Astrocyte (in vitro differentiated cells and primary cell): ENCODE measurements around the gene USP33. TPM values are rescaled to one million over a fixed set of nuclear protein-coding genes. Genes with fewer than 3 reads are reported as not detected.

Experiments used
- DNase-seq: peaks from one replicate; pipeline ENCODE4 v3.0.0-alpha.2; 2010; ENCODE audit warnings: low read depth
- FAIRE-seq: peaks from 2 replicates; lab custom pipeline; 2011; peaks lifted over from hg19 to GRCh38; lab: Jason Lieb, UNC
- H2AFZ ChIP-seq: 2 replicates; pipeline ENCODE4 v1.6.0; 2012; ENCODE audit warnings: low read depth, low read length, inconsistent platforms
- H3K27ac ChIP-seq: 2 replicates; pipeline ENCODE4 v1.5.1; 2011; ENCODE audit warnings: low read depth, low read length, inconsistent platforms
- H3K27me3 ChIP-seq: 2 replicates; pipeline ENCODE4 v1.6.0; 2011; ENCODE audit warnings: low read length, inconsistent platforms; ENCODE audit not compliant: insufficient read depth
- H3K36me3 ChIP-seq: 2 replicates; pipeline ENCODE4 v1.5.1; 2011; ENCODE audit warnings: low read length, inconsistent platforms; ENCODE audit not compliant: insufficient read depth
- H3K4me1 ChIP-seq: 2 replicates; pipeline ENCODE4 v1.5.1; 2011; ENCODE audit warnings: low read length, inconsistent platforms; ENCODE audit not compliant: insufficient read depth
- H3K4me2 ChIP-seq: 2 replicates; pipeline ENCODE4 v1.6.0; 2012; ENCODE audit warnings: low read length, inconsistent platforms
- H3K4me3 ChIP-seq: 2 replicates; pipeline ENCODE4 v1.5.1; 2011; ENCODE audit warnings: low read depth, mild to moderate bottlenecking, low read length, inconsistent platforms; ENCODE audit not compliant: insufficient read depth
- H3K79me2 ChIP-seq: 2 replicates; pipeline ENCODE4 v1.6.0; 2012; ENCODE audit warnings: mild to moderate bottlenecking, low read length, inconsistent platforms; ENCODE audit not compliant: insufficient read depth
- H3K9ac ChIP-seq: 2 replicates; pipeline ENCODE4 v1.6.0; 2012; ENCODE audit warnings: mild to moderate bottlenecking, low read length, inconsistent platforms
- H3K9me3 ChIP-seq: 2 replicates; pipeline ENCODE4 v1.5.1; 2012; ENCODE audit warnings: low read depth, mild to moderate bottlenecking, low read length, inconsistent platforms; ENCODE audit not compliant: insufficient read depth
- H4K20me1 ChIP-seq: 2 replicates; pipeline ENCODE4 v1.6.0; 2012; ENCODE audit warnings: low read length, inconsistent platforms; ENCODE audit not compliant: insufficient read depth
- H3K27ac Mint-ChIP-seq: one replicate; pipeline ENCODE4 v1.8.0; 2021; ENCODE audit warnings: mild to moderate bottlenecking, mixed read lengths; ENCODE audit not compliant: unreplicated experiment
- H3K27me3 Mint-ChIP-seq: one replicate; pipeline ENCODE4 v1.8.0; 2021; ENCODE audit warnings: low read depth, mixed read lengths; ENCODE audit not compliant: unreplicated experiment
- H3K36me3 Mint-ChIP-seq: one replicate; pipeline ENCODE4 v1.8.0; 2021; ENCODE audit warnings: low read depth, mixed read lengths; ENCODE audit not compliant: unreplicated experiment
- H3K4me1 Mint-ChIP-seq: one replicate; pipeline ENCODE4 v1.8.0; 2021; ENCODE audit warnings: low read depth, mixed read lengths; ENCODE audit not compliant: unreplicated experiment
- H3K4me3 Mint-ChIP-seq: one replicate; pipeline ENCODE4 v1.8.0; 2021; ENCODE audit warnings: mild to moderate bottlenecking, moderate library complexity, mixed read lengths; ENCODE audit not compliant: unreplicated experiment
- H3K9me3 Mint-ChIP-seq: one replicate; pipeline ENCODE4 v1.8.0; 2021; ENCODE audit warnings: mild to moderate bottlenecking, mixed read lengths; ENCODE audit not compliant: unreplicated experiment
- CTCF ChIP-seq: IDR thresholded peaks from 2 replicates; pipeline ENCODE4 v1.5.1; 2011; ENCODE audit warnings: low read depth, mild to moderate bottlenecking, inconsistent platforms, low read length, moderate library complexity; ENCODE audit not compliant: insufficient read depth
- EZH2 ChIP-seq: IDR thresholded peaks from 2 replicates; pipeline ENCODE4 v1.6.1; 2012; ENCODE audit warnings: mild to moderate bottlenecking, low read length, inconsistent platforms; ENCODE audit not compliant: insufficient read depth
- total RNA-seq: library from RNA; stranded (reverse); gene quantifications from 2 replicates; pipeline ENCODE4 v1.2.1, GENCODE V29; 2021

The USP33 gene
- total RNA-seq, 1 donor from 2014 or later = 46.4 TPM

GRCh38 chr1:77781683-77782082, 22.0 kb upstream of the USP33 start:
- H3K27me3 Mint-ChIP-seq = no peaks in the 10 kb centered on the region
- Histone ChIP-seq H3K36me3 (peaks cover 9% of the 10 kb centered on the region), H3K9me3 (no peaks in the 10 kb centered on the region), H2AFZ (no peak overlapping the region), H3K79me2 (peaks cover 49% of the 10 kb centered on the region), H4K20me1 (peaks cover 9% of the 10 kb centered on the region), H3K4me2 (peak overlapping the region; percentile 25), H3K4me3 (no peak overlapping the region), H3K27ac (no peak overlapping the region), H3K27me3 (no peaks in the 10 kb centered on the region), H3K9ac (no peak overlapping the region), H3K4me1 (no peaks in the 10 kb centered on the region)
- DNase-seq (no peak), FAIRE-seq (no peak)
- H3K27ac Mint-ChIP-seq = no peak overlapping the region
- H3K36me3 Mint-ChIP-seq = peaks cover 21% of the 10 kb centered on the region
- H3K4me1 Mint-ChIP-seq = peaks cover 6% of the 10 kb centered on the region
- H3K9me3 Mint-ChIP-seq = no peaks in the 10 kb centered on the region
- TF ChIP-seq CTCF = no peak
- no peak for TF ChIP-seq EZH2
- no peak overlapping the region for H3K4me3 Mint-ChIP-seq

- H3K4me2 ChIP-seq = peak within 1 kb of the TSS; percentile 93
- FAIRE-seq = no peak
- peak within 1 kb of the TSS; percentile 97 for H2AFZ ChIP-seq
- H3K36me3 ChIP-seq = peaks cover 6% of the 10 kb centered on the region
- H3K9ac ChIP-seq = peak within 1 kb of the TSS; percentile 92
- peak; percentile 77 for DNase-seq
- Mint-ChIP-seq H3K4me1 (peaks cover 7% of the 10 kb centered on the region), H3K27ac (peak within 1 kb of the TSS; percentile 59), H3K9me3 (peaks cover 1% of the 10 kb centered on the region), H3K36me3 (peaks cover 3% of the 10 kb centered on the region), H3K4me3 (peak within 1 kb of the TSS; percentile 97), H3K27me3 (no peaks in the 10 kb centered on the region)
- H3K9me3 ChIP-seq = no peaks in the 10 kb centered on the region
- peak within 1 kb of the TSS; percentile 43 for H3K27ac ChIP-seq
- peaks cover 9% of the 10 kb centered on the region for H4K20me1 ChIP-seq
- H3K4me3 ChIP-seq = peak within 1 kb of the TSS; percentile 92
- no peak for TF ChIP-seq EZH2
- no peaks in the 10 kb centered on the region for H3K4me1 ChIP-seq
- H3K27me3 ChIP-seq = no peaks in the 10 kb centered on the region
- peaks cover 49% of the 10 kb centered on the region for H3K79me2 ChIP-seq
These were observed 20.1 kb upstream of the USP33 start, which contains the start of gene MIGA1 for GRCh38 chr1:77779529-77780281. MIGA1 (plus strand) TSS chr1:77779649; CDS start chr1:77783253, 3,604 bp downstream.

- no peak overlapping the region for H3K27ac ChIP-seq
- H3K4me3 ChIP-seq = no peak overlapping the region
- no peak overlapping the region for H3K4me3 Mint-ChIP-seq
- no peak overlapping the region for H3K9ac ChIP-seq
- DNase-seq (peak; percentile 36), FAIRE-seq (no peak)
- no peak overlapping the region for H3K4me2 ChIP-seq
- no peaks in the 10 kb centered on the region for H3K36me3 ChIP-seq
- no peaks in the 10 kb centered on the region for H3K36me3 Mint-ChIP-seq
- no peaks in the 10 kb centered on the region for H3K9me3 ChIP-seq
- H3K9me3 Mint-ChIP-seq = peaks cover 1% of the 10 kb centered on the region
- peaks cover 2% of the 10 kb centered on the region for H3K27me3 Mint-ChIP-seq
- H3K79me2 ChIP-seq = peaks cover 24% of the 10 kb centered on the region
- no peak overlapping the region for H2AFZ ChIP-seq
- H3K27me3 ChIP-seq = no peaks in the 10 kb centered on the region
- H3K4me1 ChIP-seq = no peaks in the 10 kb centered on the region
- H3K27ac Mint-ChIP-seq = no peak overlapping the region
- H4K20me1 ChIP-seq = no peaks in the 10 kb centered on the region
- no peak for TF ChIP-seq CTCF
- TF ChIP-seq EZH2 = no peak
- H3K4me1 Mint-ChIP-seq = peaks cover 4% of the 10 kb centered on the region
These were observed 16.5 kb upstream of the USP33 start for GRCh38 chr1:77776007-77776700.
